22Rv1 (cell line): ENCODE measurements around the gene SLC38A5.

Experiments
- ZFX ChIP-seq: fragments of 450-650 bp; IDR thresholded peaks from 2 replicates; pipeline ENCODE4 v1.6.1; 2017; ENCODE audit warnings: antibody characterized with exemption, borderline replicate concordance
- TF ChIP-seq, protein P1 (sequence below): fragments of 450-650 bp; IDR thresholded peaks from 2 replicates; pipeline ENCODE4 v1.5.1; 2017; ENCODE audit warnings: mild to moderate bottlenecking

- TF ChIP-seq, protein P1, sequence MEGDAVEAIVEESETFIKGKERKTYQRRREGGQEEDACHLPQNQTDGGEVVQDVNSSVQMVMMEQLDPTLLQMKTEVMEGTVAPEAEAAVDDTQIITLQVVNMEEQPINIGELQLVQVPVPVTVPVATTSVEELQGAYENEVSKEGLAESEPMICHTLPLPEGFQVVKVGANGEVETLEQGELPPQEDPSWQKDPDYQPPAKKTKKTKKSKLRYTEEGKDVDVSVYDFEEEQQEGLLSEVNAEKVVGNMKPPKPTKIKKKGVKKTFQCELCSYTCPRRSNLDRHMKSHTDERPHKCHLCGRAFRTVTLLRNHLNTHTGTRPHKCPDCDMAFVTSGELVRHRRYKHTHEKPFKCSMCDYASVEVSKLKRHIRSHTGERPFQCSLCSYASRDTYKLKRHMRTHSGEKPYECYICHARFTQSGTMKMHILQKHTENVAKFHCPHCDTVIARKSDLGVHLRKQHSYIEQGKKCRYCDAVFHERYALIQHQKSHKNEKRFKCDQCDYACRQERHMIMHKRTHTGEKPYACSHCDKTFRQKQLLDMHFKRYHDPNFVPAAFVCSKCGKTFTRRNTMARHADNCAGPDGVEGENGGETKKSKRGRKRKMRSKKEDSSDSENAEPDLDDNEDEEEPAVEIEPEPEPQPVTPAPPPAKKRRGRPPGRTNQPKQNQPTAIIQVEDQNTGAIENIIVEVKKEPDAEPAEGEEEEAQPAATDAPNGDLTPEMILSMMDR: no peak
- no peak for TF ChIP-seq ZFX
Measured at GRCh38 chrX:48497871-48498270, 27.8 kb upstream of the SLC38A5 start.
